Esophagus mucosa (tissue), 1 donor: ENCODE results near the gene TRPC4. TPM values are rescaled to one million over a fixed set of nuclear protein-coding genes. Genes with fewer than 3 reads are reported as not detected.

ENCODE experiments used
- ATAC-seq: fragments of 200-7000 bp; cut with Tn5 transposase; one replicate; pipeline ENCODE4 v1.9.1; 2020
- total RNA-seq: library from RNA; stranded (reverse); gene quantifications from one replicate; pipeline ENCODE4 v1.2.4, GENCODE V29; 2023
- donor health status: DM: yes; HTN: yes; CAD: no.

Gene TRPC4
- total RNA-seq, 1 donor from 2014 or later, result not detected

- ATAC-seq, result no peak
Measured at GRCh38 chr13:37715606-37716015, 154.0 kb downstream of the TRPC4 start.

GRCh38 chr13:37709318-37709717 is 160.3 kb downstream of the TRPC4 start:
- ATAC-seq, result no peak

- ATAC-seq, result no peak
Measured at GRCh38 chr13:37707739-37708500, 161.7 kb downstream of the TRPC4 start.

- no peak for ATAC-seq
Measured at GRCh38 chr13:37706041-37706440, 163.5 kb downstream of the TRPC4 start.

- no peak for ATAC-seq
Measured at GRCh38 chr13:37701972-37702371, 167.6 kb downstream of the TRPC4 start.

- no peak for ATAC-seq
Measured at GRCh38 chr13:37701306-37701705, 168.3 kb downstream of the TRPC4 start.

GRCh38 chr13:37700887-37701286 is 168.7 kb downstream of the TRPC4 start:
- no peak for ATAC-seq

GRCh38 chr13:37695200-37695599 is 174.4 kb downstream of the TRPC4 start:
- no peak for ATAC-seq

GRCh38 chr13:37690361-37690760 is 179.2 kb downstream of the TRPC4 start:
- no peak for ATAC-seq

GRCh38 chr13:37686501-37686900 is 183.1 kb downstream of the TRPC4 start:
- ATAC-seq, result no peak

GRCh38 chr13:37685206-37685605 is 184.4 kb downstream of the TRPC4 start:
- no peak for ATAC-seq

- no peak for ATAC-seq
Measured at GRCh38 chr13:37682496-37682895, 187.1 kb downstream of the TRPC4 start.

- ATAC-seq, result no peak
Measured at GRCh38 chr13:37681281-37682032, 188.1 kb downstream of the TRPC4 start.

- no peak for ATAC-seq
Measured at GRCh38 chr13:37680137-37680536, 189.4 kb downstream of the TRPC4 start.

GRCh38 chr13:37679043-37679442 is 190.5 kb downstream of the TRPC4 start:
- no peak for ATAC-seq

GRCh38 chr13:37669845-37670244 is 199.7 kb downstream of the TRPC4 start:
- no peak for ATAC-seq

- no peak for ATAC-seq
Measured at GRCh38 chr13:37667702-37668101, 201.9 kb downstream of the TRPC4 start.

- no peak for ATAC-seq
Measured at GRCh38 chr13:37666036-37666435, 203.5 kb downstream of the TRPC4 start.

- ATAC-seq, result no peak
Measured at GRCh38 chr13:37665420-37665819, 204.2 kb downstream of the TRPC4 start.

- no peak for ATAC-seq
Measured at GRCh38 chr13:37663724-37664123, 205.8 kb downstream of the TRPC4 start.

GRCh38 chr13:37662624-37663023 is 206.9 kb downstream of the TRPC4 start:
- ATAC-seq, result no peak

- ATAC-seq, result no peak
Measured at GRCh38 chr13:37657956-37658355, 211.6 kb downstream of the TRPC4 start.

- no peak for ATAC-seq
Measured at GRCh38 chr13:37657134-37657533, 212.4 kb downstream of the TRPC4 start.
